ENCODE data around the gene CES3.

DNA sequence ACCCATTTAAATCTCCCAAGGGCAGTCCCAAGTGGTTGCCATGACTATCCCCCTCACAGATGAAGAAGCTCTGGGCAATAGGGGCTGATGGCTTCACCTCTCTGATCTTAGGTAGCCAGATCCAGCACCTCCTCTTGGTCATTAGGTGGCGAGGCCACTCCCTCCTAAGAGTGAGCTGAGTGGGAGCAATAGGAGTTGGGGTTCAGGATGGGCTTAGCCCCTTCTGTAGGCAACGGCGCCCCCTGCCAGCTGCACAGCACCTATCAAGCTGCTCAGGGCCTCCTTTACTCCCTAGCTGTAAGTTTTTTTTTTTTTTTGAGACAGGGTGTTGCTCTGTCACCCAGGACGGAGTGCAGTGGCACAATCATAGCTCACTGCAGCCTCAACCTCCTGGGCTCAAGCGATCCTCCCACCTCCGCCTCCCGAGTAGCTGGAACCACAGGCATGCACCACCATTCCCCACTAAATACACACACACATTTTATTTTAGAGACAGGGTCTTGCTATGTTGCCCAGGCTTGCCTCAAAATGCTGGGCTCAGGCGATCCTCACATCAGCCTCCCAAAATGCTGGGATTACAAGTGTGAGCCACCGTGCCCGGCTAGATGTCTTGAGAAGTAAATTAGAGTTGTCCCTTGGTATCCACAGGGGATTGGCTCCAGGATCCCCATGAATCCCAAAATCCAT, 32.2 kb upstream of the CES3 start:
- TF ChIP-seq, protein P1, sequence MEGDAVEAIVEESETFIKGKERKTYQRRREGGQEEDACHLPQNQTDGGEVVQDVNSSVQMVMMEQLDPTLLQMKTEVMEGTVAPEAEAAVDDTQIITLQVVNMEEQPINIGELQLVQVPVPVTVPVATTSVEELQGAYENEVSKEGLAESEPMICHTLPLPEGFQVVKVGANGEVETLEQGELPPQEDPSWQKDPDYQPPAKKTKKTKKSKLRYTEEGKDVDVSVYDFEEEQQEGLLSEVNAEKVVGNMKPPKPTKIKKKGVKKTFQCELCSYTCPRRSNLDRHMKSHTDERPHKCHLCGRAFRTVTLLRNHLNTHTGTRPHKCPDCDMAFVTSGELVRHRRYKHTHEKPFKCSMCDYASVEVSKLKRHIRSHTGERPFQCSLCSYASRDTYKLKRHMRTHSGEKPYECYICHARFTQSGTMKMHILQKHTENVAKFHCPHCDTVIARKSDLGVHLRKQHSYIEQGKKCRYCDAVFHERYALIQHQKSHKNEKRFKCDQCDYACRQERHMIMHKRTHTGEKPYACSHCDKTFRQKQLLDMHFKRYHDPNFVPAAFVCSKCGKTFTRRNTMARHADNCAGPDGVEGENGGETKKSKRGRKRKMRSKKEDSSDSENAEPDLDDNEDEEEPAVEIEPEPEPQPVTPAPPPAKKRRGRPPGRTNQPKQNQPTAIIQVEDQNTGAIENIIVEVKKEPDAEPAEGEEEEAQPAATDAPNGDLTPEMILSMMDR (IDR thresholded peaks at IDR 0.05), result peak; percentile 27
- no peak for TF ChIP-seq ZFX (IDR thresholded peaks at IDR 0.05; ENCODE audit: borderline replicate concordance)
